Lower leg skin (tissue), 3 donors: Measurements from ENCODE around the gene RPTOR.

Experiments used
- POLR2A ChIP-seq, 2 donors: fragments of 450-650 bp; IDR thresholded peaks; one replicate each; pipeline ENCODE4 v1.6.1; 2016 to 2017; ENCODE audit warnings: antibody characterized with exemption in 2 of 2, mild to moderate bottlenecking in 1 of 2, moderate library complexity in 1 of 2
- TF ChIP-seq, protein P1 (sequence below), 3 donors: fragments of 450-650 bp; IDR thresholded peaks; one replicate each; pipeline ENCODE4 v1.5.1; 2016; ENCODE audit warnings: antibody characterized with exemption in 3 of 3, mild to moderate bottlenecking in 3 of 3, moderate library complexity in 2 of 3

DNA sequence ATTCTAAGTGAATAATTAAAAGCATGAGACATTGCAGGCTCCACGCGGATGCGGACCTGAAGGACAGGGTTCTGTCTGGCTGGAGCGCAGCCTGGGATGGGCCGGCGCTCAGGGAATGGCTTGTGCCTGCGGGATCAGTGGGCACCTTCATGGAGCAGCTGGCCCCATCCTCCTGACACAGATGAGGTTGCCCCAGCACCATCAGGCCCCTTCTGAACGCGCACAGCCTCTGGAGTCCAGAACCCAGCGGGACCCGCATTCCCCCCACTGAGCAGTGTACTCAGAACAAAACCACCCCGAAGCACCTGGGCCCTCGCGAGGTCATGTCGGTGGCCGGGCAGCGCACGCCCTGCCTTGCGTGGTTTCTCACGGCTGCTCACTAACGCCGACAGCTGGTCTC is 376.5 kb downstream of the RPTOR start:
- no peak for TF ChIP-seq POLR2A (IDR thresholded peaks at IDR 0.05)
- TF ChIP-seq, protein P1, sequence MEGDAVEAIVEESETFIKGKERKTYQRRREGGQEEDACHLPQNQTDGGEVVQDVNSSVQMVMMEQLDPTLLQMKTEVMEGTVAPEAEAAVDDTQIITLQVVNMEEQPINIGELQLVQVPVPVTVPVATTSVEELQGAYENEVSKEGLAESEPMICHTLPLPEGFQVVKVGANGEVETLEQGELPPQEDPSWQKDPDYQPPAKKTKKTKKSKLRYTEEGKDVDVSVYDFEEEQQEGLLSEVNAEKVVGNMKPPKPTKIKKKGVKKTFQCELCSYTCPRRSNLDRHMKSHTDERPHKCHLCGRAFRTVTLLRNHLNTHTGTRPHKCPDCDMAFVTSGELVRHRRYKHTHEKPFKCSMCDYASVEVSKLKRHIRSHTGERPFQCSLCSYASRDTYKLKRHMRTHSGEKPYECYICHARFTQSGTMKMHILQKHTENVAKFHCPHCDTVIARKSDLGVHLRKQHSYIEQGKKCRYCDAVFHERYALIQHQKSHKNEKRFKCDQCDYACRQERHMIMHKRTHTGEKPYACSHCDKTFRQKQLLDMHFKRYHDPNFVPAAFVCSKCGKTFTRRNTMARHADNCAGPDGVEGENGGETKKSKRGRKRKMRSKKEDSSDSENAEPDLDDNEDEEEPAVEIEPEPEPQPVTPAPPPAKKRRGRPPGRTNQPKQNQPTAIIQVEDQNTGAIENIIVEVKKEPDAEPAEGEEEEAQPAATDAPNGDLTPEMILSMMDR (IDR thresholded peaks at IDR 0.05), result no peak
